Activated naive CD8-positive, alpha-beta T cell treated with anti-CD3 and anti-CD28 coated beads, Interleukin-2, amount 50 U/mL, for 24 hours (primary cell): ENCODE results near the gene SUN1.

Source experiments
- ATAC-seq: fragments of 150-1000 bp; cut with Tn5 transposase; one replicate; pipeline ENCODE4 v1.10.0; 2021
- DNase-seq: peaks from one replicate; pipeline ENCODE4 v3.0.0; 2021
- H3K27ac Mint-ChIP-seq: one replicate; pipeline ENCODE4 v1.8.0; 2021; ENCODE audit warnings: mild to moderate bottlenecking, mixed read lengths
- H3K27me3 Mint-ChIP-seq: one replicate; pipeline ENCODE4 v1.8.0; 2021; ENCODE audit warnings: mixed read lengths
- H3K36me3 Mint-ChIP-seq: one replicate; pipeline ENCODE4 v1.8.0; 2021; ENCODE audit warnings: low read depth, mixed read lengths
- H3K4me1 Mint-ChIP-seq: one replicate; pipeline ENCODE4 v1.8.0; 2021; ENCODE audit warnings: mixed read lengths
- H3K4me3 Mint-ChIP-seq: one replicate; pipeline ENCODE4 v1.8.0; 2021; ENCODE audit warnings: mild to moderate bottlenecking, moderate library complexity, mixed read lengths
- H3K9me3 Mint-ChIP-seq: one replicate; pipeline ENCODE4 v1.8.0; 2021; ENCODE audit warnings: mixed read lengths

Gene SUN1

DNA sequence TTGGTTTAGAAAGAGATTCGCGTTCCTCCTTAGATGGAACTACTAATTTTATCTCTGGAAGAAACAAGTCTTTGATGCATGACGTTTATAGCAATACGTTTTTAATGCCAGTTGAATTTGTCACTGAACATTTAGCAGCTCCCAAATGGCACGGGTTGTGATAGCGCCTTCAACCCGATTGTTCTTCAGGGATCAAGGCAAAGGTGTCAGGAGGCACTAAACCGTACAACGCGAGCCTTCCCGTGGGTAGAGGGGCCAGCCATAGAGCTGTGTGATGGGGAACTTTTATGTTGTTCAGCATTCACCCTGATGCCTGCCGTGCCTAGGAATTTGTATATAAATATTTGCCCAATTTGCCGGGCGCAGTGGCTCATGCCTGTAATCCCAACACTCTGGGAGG lies 47.4 kb downstream of the SUN1 start:
- no peak for DNase-seq
- peaks cover 3% of the 10 kb centered on the region for H3K36me3 Mint-ChIP-seq
- no peak overlapping the region for H3K4me3 Mint-ChIP-seq
- H3K27me3 Mint-ChIP-seq: no peaks in the 10 kb centered on the region
- H3K4me1 Mint-ChIP-seq: peaks cover 30% of the 10 kb centered on the region
- no peaks in the 10 kb centered on the region for H3K9me3 Mint-ChIP-seq
- no peak overlapping the region for H3K27ac Mint-ChIP-seq
- no peak for ATAC-seq

DNA sequence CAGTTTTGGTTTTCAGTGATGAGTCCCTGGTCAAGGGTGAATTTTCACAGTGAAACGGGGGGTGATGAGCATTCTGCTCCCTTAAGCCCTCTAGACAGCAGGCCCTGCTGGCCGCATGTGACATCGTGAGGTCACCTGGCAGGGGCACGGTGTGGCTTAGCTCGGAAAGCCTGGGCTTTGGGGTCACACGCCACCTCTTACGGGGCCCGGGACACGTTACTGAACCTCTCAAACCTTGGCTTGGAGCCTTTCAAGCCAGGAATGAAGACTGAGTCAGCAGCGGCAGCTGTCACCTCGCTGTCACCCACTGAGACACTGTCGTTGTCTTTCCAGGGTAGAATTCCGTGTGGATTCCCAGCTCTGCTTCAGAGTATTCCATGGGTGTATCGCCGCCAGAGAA lies 48.2 kb downstream of the SUN1 start:
- ATAC-seq: no peak
- no peak for DNase-seq
- Mint-ChIP-seq H3K36me3 (peaks cover 3% of the 10 kb centered on the region), H3K9me3 (no peaks in the 10 kb centered on the region), H3K27me3 (no peaks in the 10 kb centered on the region), H3K4me1 (peaks cover 31% of the 10 kb centered on the region), H3K4me3 (no peak overlapping the region), H3K27ac (no peak overlapping the region)

DNA sequence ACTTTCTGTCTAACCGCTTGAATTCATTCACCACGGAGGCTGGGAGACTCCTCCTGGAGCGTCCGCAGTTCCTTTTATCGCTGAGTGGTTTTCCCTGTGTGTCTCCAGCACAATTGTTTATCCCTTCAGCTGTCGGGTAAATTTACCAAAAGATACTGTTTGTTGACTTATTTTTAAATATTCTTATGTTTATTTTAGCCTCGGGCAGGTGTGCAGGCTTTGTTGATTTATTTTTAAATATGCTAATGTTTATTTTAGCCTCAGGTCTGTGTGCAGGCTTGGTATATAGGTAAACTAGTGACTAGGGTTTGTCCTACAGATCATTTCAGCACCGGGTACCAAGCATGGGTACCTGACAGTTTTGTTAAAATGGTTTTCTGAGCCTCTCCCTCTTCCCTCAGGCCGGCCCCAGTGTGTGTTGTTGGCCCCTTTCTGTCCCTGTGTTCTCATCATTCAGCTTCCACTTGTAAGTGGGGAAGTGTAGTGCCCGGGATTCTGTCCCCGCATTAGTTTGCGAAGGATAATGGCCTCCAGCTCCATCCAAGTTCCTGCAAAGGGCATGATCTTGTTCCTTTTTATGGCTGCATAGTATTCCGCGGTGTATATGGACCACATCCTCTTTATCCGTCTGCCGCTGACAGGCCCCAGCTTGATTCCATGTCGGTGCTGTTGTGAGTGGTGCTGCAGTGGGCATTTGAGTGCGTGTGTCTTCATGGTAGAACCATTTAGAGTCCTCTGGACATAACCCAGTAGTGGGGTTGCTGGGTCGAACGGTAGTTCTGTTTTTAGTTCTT lies 49.4 kb downstream of the SUN1 start:
- no peak overlapping the region for H3K4me3 Mint-ChIP-seq
- peaks cover 3% of the 10 kb centered on the region for H3K36me3 Mint-ChIP-seq
- DNase-seq (no peak), ATAC-seq (no peak)
- H3K27me3 Mint-ChIP-seq: no peaks in the 10 kb centered on the region
- no peak overlapping the region for H3K27ac Mint-ChIP-seq
- H3K9me3 Mint-ChIP-seq: no peaks in the 10 kb centered on the region
- peaks cover 31% of the 10 kb centered on the region for H3K4me1 Mint-ChIP-seq

DNA sequence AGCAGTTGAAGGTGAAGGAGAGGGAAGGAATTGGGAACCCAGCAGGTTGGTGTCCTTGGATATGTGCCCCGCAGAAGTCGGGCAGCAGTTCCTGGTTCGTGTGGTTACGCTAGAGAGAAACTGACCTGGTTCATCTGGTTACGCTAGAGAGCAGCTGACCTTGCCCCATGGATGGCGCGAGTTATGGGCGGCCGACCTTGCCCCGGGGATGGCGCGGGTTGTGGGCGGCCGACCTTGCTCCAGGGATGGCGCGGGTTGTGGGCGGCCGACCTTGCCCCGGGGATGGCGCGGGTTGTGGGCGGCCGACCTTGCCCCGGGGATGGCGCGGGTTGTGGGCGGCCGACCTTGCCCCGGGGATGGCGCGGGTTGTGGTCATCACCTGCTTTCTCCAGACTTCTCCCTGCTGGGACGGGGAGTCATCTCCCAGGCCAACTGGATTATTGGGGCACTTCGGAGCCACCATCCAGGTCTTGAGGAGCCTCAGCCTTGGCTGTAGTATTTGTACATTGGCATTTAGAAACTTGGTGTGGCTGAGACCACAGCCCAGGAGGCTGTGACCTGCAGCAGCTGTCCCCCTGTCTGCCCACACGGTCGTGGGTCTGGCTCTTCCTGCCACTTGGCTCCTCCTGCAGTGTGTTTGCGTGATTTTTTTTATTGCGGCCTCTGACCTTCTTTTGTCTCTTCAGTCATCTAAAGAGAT lies 50.2 kb downstream of the SUN1 start:
- peaks cover 3% of the 10 kb centered on the region for H3K36me3 Mint-ChIP-seq
- no peak for ATAC-seq
- no peaks in the 10 kb centered on the region for H3K27me3 Mint-ChIP-seq
- no peak overlapping the region for H3K27ac Mint-ChIP-seq
- no peak overlapping the region for H3K4me3 Mint-ChIP-seq
- no peak for DNase-seq
- peaks cover 31% of the 10 kb centered on the region for H3K4me1 Mint-ChIP-seq
- no peaks in the 10 kb centered on the region for H3K9me3 Mint-ChIP-seq

DNA sequence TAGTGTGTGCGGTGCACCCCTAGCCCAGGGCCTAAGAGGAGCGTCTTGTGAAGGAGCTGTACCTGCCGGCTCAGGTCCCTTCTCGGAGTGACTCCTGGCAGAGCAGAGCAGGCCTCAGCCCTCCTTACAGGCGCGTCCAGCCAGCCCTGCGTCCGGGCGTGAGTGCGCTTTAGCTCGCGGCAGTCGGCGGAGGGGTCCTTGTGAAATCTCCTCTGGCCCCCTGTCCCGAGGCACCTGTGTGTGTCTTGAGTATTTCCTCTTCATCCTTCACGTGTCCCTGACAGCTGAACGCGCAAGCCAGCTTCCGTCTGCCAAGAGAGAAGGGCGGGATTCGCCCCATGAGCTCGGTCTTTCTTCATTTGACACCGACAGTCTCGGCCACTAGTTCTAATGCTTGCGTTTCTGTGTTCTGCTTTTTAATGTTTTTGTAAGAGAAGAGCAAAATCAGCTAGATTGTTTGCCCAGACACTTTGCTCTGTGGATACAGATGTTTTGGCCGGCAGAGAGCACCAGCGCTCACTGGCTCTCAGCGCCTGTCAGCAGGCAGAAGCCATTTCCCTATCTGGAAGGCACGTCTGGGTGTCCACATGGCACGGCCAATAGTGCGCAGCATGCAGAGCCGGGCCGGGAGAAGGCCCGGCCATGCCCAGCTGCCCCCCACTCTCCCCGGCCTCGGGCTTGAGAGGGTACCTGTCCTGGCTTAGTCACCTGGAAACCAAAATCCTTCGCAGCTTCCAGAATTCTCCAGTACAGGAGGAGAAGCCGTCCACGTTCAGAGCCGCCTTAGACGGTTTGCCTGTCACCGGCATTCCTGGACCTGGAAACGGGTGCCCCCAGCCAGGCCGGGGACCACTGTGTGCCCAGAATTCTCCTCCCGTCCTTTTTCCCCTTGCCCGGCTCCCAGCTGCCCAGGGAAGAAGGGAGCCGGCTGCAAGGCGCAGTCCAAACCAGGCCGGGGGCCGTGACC lies 51.1 kb downstream of the SUN1 start:
- H3K4me3 Mint-ChIP-seq: no peak overlapping the region

DNA sequence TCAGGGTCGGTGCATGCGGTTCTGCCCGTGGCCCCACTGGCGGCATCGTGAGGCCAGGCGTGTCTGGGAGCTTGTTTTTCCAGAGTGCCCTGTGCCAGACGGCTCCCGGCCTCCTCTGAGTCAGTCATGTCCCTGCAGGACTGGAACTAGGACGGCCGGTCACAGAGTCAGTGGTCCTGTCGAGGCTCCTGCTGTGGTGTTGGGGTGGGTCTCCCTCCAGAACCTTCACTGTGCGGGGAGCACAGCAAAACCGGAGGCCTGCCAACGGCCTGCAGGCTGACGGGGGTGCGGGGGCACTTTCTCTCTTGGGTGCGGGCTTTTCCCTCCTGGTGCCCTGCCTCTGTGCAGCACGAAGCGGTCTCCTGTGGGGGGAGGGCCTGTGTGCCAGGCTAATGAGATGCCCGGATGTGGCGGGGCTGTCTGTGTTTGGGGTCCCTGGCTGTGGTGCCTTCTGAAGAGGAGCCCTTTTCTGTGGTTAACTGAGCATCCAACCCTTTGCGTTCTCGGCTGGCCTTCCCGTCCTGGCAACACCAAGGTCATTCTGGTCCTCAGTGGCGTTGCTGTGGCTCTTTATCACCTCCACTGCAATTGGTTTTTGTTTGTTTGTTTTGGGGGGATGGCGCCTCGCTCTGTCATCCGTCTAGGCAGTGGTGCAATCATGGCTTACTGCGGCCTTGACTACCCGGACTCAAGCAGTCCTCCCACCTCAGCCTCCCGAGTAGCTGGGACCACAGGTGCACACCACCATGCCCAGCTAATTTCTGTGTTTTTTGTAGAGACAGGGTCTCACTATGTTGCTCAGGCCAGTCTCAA lies 52.1 kb downstream of the SUN1 start:
- H3K27me3 Mint-ChIP-seq: no peaks in the 10 kb centered on the region

More for the DNA sequence above, 51.1 kb downstream of the SUN1 start:
- Mint-ChIP-seq H3K27ac (no peak overlapping the region), H3K27me3 (no peaks in the 10 kb centered on the region), H3K4me1 (peaks cover 27% of the 10 kb centered on the region), H3K36me3 (peaks cover 5% of the 10 kb centered on the region), H3K9me3 (no peaks in the 10 kb centered on the region)
- no peak for ATAC-seq
- DNase-seq: no peak

DNA sequence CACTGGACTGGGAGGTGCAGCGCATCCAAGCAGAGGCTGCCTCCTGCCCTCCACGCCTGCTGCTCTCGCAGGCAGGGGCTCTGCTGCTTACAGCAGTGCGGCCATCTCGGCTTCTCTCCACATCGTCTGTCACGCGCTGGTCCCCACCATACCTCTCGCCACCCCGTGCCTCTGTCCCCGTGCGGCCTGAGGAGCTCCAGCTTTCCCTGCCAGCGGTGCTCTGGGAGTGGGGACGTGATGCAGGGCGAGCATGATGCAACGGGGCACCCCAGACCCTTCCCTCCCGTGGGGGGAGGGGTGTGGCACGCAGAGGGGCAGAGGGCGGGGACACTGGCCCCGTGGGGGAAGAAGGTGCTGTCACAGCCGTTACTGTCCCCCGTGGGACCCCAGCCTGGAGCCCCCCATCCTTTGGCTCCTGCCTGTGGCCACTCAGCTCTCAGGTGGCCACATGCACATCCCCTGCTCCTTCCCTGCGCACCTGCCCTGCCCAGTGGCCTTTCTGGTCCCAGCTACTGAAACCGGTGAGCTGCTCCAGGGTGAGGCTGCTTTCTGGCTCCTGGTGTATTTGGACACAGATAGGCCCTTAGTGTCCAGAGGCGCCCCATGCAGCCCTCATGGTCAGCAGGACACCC lies 53.1 kb downstream of the SUN1 start:
- Mint-ChIP-seq H3K27me3 (no peaks in the 10 kb centered on the region), H3K4me3 (no peak overlapping the region), H3K9me3 (no peaks in the 10 kb centered on the region), H3K27ac (no peak overlapping the region), H3K36me3 (peaks cover 2% of the 10 kb centered on the region), H3K4me1 (peaks cover 14% of the 10 kb centered on the region)
- no peak for ATAC-seq
- DNase-seq: no peak

More for the DNA sequence above, 52.1 kb downstream of the SUN1 start:
- Mint-ChIP-seq H3K27ac (no peak overlapping the region), H3K4me1 (peaks cover 17% of the 10 kb centered on the region), H3K9me3 (no peaks in the 10 kb centered on the region), H3K4me3 (no peak overlapping the region), H3K36me3 (peaks cover 2% of the 10 kb centered on the region)
- no peak for ATAC-seq
- no peak for DNase-seq

DNA sequence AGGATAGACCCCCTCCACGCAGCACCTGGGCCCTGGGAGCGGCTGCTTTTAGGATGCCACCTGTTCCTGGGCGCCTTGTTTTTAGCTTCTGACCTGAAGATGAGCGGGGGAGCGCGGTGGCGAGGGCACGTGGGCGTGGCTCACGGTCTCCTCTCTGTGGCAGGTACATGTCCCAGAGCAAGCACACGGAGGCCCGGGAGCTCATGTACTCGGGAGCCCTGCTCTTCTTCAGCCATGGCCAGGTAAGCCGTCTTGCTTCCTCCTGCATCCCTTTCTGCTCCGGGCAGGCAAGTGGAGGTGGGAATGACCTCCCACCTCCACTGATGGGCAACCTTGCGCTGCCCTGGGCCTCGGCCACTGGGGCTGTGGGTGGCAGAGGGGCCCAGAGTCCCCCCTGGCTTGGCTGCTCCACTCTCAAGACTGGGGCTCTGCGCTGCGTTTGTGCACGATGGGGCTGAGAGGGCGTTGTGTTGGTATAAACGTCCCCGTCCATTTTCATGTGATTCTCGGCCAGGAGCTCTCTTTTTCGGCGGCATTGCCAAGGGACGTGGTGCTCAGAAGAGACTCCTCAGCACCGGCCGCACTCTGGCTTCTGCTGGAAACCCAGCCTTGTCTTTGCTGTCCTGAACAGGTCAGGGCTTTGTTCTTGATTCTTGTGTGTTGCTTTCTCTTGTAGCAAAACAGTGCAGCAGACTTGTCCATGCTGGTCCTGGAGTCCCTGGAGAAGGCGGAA lies 53.8 kb downstream of the SUN1 start:
- H3K4me1 Mint-ChIP-seq: peaks cover 14% of the 10 kb centered on the region

DNA sequence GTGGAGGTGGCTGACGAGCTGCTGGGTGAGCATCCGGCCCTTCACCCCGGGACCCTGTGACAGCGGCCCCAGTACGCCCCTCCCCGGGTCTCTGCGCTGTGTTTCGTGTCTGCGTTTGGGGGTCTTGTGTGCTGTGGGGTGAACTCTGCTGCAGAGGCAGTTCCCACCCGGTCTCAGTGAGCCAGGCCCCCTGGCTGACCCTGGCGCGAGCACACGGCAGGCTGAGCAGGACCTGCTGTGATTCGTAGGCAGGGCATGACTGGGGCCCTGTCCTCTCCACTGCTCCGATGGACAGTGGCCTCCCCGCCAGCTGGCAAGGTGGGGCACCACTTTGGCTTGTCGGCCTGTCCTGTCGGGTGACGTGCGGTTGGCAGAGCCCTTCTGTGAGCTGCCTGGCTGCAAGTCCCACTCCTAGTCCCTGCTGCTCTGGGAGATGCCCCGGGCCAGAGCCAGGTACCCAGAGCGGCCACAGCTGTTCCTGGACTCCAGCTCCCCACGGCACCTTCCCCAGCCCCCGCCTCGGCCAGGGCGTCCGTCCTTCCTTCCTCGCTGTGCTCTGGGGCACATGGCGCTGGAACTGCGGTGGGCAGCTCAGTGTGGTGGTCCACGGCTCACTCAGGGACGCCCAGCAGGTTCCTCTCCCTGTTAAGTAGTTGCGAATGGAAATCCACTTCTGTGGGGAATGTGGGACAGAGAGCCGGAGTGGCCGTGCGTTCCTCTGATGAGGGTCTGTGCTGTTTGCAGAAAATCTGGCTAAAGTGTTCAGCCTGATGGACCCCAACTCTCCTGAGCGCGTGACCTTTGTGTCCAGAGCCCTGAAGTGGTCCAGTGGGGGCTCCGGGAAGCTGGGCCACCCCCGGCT lies 54.6 kb downstream of the SUN1 start:
- Mint-ChIP-seq H3K27ac (no peak overlapping the region), H3K4me1 (peaks cover 11% of the 10 kb centered on the region), H3K27me3 (no peaks in the 10 kb centered on the region), H3K4me3 (no peak overlapping the region), H3K9me3 (no peaks in the 10 kb centered on the region), H3K36me3 (peaks cover 2% of the 10 kb centered on the region)
- no peak for ATAC-seq
- DNase-seq: no peak

More for the DNA sequence above, 53.8 kb downstream of the SUN1 start:
- Mint-ChIP-seq H3K27ac (no peak overlapping the region), H3K4me3 (no peak overlapping the region), H3K27me3 (no peaks in the 10 kb centered on the region), H3K9me3 (no peaks in the 10 kb centered on the region), H3K36me3 (peaks cover 2% of the 10 kb centered on the region)
- DNase-seq (no peak), ATAC-seq (no peak)

DNA sequence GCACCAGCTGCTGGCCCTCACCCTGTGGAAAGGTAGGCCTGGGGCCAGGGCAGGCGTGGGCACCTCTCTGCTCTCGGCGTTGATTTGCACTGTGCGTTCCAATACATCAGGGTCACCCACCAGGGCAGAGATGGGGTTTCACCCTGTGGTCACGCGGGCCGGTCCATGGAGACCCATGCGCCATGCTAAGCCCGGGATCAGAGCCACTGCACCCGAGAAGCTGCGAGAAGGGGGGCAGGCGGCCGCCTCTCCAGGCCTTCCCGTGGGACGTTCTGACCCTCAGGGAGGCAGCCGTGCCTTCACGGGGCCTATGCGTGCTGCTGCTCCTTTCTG lies 55.2 kb downstream of the SUN1 start:
- H3K4me3 Mint-ChIP-seq: no peak overlapping the region
- H3K4me1 Mint-ChIP-seq: peaks cover 7% of the 10 kb centered on the region
- no peak for ATAC-seq
- H3K9me3 Mint-ChIP-seq: no peaks in the 10 kb centered on the region
- DNase-seq: no peak
- H3K27me3 Mint-ChIP-seq: no peaks in the 10 kb centered on the region
- peaks cover 5% of the 10 kb centered on the region for H3K36me3 Mint-ChIP-seq
- no peak overlapping the region for H3K27ac Mint-ChIP-seq

DNA sequence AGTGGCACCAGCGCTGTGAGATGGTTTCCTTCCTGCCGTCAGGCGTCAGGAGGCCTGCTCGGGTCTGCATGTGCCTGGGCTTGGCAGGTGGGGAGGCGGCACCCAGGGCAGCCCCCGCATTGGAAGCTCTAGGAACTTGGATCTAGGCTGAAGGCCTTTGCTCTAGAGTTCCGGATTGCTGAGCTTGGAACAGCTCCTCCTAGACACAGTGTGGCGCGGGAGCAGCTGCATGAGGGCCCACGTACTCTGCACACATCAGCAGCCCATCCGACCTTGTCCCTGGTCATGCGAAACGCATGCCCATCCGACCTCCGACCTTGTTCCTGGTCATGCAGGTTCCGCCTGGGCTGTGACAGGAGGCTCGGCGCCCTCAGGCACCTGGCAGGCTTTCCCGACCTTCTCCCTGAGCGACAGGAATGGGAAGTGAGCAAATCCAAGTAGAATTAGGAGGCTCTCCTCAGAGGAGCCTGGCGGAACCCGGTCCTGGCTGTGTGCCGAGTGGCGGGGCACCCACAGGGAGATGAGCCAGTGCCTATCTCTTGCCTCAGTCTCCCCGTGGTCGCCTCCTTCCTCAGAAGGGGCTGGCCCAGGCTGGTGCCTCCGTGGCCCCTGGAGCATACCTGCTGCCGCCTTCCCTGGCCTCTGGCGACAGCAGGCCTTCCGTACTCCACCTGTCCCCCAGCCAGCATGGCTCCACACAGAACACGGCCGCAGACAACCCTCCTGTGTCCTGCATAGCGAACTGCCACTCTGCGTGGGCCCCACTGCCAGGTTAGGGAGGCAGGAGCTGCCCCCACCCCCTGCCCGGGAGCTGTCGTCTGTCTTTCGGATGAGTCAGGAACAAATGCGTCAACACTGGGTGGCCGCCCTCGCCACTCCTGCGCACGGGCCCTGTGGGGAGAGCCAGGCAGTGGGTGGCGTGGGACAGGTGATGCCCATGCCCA lies 56.1 kb downstream of the SUN1 start:
- Mint-ChIP-seq H3K4me3 (no peak overlapping the region), H3K27ac (no peak overlapping the region), H3K27me3 (no peaks in the 10 kb centered on the region), H3K9me3 (no peaks in the 10 kb centered on the region), H3K4me1 (peaks cover 3% of the 10 kb centered on the region), H3K36me3 (peaks cover 12% of the 10 kb centered on the region)
- no peak for ATAC-seq
- no peak for DNase-seq

DNA sequence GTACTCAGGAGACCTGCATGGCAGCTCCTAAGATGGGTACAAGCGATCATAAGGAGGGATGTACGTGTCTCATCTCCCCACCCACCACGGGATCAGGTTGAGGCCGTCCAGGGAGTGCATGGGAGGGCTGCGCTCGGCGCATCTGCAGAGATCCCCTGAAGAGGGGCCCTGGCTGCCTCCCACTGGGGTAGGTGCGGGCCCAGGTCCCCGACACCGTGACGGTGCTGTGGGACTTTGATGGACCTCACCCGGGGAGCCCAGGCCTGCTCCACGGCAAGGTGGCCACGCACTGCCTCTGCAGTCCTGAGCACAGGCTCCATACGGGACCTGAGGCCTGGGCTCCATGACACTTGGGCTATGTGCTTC lies 56.7 kb downstream of the SUN1 start:
- no peak overlapping the region for H3K4me3 Mint-ChIP-seq
- H3K36me3 Mint-ChIP-seq: peaks cover 14% of the 10 kb centered on the region
- peaks cover 3% of the 10 kb centered on the region for H3K4me1 Mint-ChIP-seq
- no peaks in the 10 kb centered on the region for H3K27me3 Mint-ChIP-seq
- DNase-seq: no peak
- no peak overlapping the region for H3K27ac Mint-ChIP-seq
- ATAC-seq: no peak
- H3K9me3 Mint-ChIP-seq: no peaks in the 10 kb centered on the region
